ENCODE results near the gene HOXC5. TPM values are rescaled to one million over a fixed set of nuclear protein-coding genes. Genes with fewer than 3 reads are reported as not detected.

HOXC5 gene
- total and polyA plus RNA-seq, 4 donors = not detected

- Histone ChIP-seq H3K36me3 (ENCODE audit: control insufficient read depth in 4 of 4, insufficient read depth in 3 of 4, low read depth in 1 of 4, low read length in 3 of 4) (no peaks in the 10 kb centered on the region), H3K27ac (ENCODE audit: low read depth in 1 of 2, low read length in 2 of 2) (no peak overlapping the region), H3K9ac (ENCODE audit: low read depth in 1 of 2, low read length in 2 of 2) (no peak overlapping the region), H3K27me3 (ENCODE audit: control insufficient read depth in 4 of 4, insufficient read depth in 4 of 4, low read length in 3 of 4) (peaks cover 14 to 32% (median 27%) of the 10 kb centered on the region in 4 donors), H3K4me1 (ENCODE audit: control insufficient read depth in 4 of 4, insufficient read depth in 4 of 4, low read length in 3 of 4) (peaks cover 0 to 20% (median 4%) of the 10 kb centered on the region in 4 donors), H3K4me3 (ENCODE audit: low read depth in 1 of 3, low read length in 3 of 3) (no peak overlapping the region), H3K9me3 (ENCODE audit: control insufficient read depth in 4 of 4, low read length in 3 of 4) (peaks cover 0 to 3% (median 0%) of the 10 kb centered on the region in 4 donors)
- TF ChIP-seq, protein P1, sequence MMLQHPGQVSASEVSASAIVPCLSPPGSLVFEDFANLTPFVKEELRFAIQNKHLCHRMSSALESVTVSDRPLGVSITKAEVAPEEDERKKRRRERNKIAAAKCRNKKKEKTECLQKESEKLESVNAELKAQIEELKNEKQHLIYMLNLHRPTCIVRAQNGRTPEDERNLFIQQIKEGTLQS (IDR thresholded peaks at IDR 0.05) = no peak
- no peak for TF ChIP-seq FOXA1 (IDR thresholded peaks at IDR 0.05)
- TF ChIP-seq EGR1 (IDR thresholded peaks at IDR 0.05; ENCODE audit: low read depth in 2 of 2) = no peak
- no peak for TF ChIP-seq GABPA (IDR thresholded peaks at IDR 0.05 in 1 of 2, conservative IDR thresholded peaks at IDR 0.05 in 1 of 2)
- TF ChIP-seq JUND (IDR thresholded peaks at IDR 0.05) = no peak
- no peak for TF ChIP-seq ZBTB33 (IDR thresholded peaks at IDR 0.05)
- TF ChIP-seq, protein P2, sequence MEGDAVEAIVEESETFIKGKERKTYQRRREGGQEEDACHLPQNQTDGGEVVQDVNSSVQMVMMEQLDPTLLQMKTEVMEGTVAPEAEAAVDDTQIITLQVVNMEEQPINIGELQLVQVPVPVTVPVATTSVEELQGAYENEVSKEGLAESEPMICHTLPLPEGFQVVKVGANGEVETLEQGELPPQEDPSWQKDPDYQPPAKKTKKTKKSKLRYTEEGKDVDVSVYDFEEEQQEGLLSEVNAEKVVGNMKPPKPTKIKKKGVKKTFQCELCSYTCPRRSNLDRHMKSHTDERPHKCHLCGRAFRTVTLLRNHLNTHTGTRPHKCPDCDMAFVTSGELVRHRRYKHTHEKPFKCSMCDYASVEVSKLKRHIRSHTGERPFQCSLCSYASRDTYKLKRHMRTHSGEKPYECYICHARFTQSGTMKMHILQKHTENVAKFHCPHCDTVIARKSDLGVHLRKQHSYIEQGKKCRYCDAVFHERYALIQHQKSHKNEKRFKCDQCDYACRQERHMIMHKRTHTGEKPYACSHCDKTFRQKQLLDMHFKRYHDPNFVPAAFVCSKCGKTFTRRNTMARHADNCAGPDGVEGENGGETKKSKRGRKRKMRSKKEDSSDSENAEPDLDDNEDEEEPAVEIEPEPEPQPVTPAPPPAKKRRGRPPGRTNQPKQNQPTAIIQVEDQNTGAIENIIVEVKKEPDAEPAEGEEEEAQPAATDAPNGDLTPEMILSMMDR (IDR thresholded peaks at IDR 0.05; ENCODE audit: low read depth, low read length, missing input control) = no peak
- no peak for TF ChIP-seq NR2F2 (IDR thresholded peaks at IDR 0.05)
- TF ChIP-seq SP1 (IDR thresholded peaks at IDR 0.05) = no peak
- no peak for TF ChIP-seq REST (IDR thresholded peaks at IDR 0.05)
- TF ChIP-seq HNF4G (IDR thresholded peaks at IDR 0.05) = no peak
- no peak for TF ChIP-seq HNF4A (conservative IDR thresholded peaks at IDR 0.05)
- TF ChIP-seq TAF1 (conservative IDR thresholded peaks at IDR 0.05) = no peak
- no peak for DNase-seq (ENCODE audit: low spot score)
- WGBS = 8% methylated on average over 46 of the region's 46 CpGs
Measured at GRCh38 chr12:54030889-54031471, 1.9 kb upstream of the HOXC5 start.

DNA sequence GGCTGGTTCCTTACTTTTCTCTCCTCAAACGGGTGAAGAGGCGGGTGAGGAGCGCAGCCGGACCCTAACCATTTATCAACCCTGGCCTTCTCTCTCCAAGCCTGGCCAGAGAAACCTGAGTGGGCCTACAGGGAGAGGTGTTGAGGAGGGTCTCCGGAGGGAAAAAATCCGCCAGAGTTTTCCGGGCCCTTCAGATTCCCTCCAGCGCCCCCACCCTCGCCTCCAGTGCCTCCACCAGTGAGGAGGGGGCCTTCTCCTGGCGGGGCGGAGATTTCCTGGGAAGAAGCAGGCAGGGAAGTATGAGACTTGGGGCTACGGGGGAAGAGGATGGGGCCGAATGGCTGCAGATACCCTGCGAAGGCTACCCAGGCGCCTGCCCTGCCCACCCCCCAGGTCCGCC lies 1.4 kb upstream of the HOXC5 start:
- DNase-seq (ENCODE audit: low spot score) = no peak
- no peaks in the 10 kb centered on the region for H3K36me3 ChIP-seq (ENCODE audit: control insufficient read depth in 4 of 4, insufficient read depth in 3 of 4, low read depth in 1 of 4, low read length in 3 of 4)
- H3K4me1 ChIP-seq (ENCODE audit: control insufficient read depth in 4 of 4, insufficient read depth in 4 of 4, low read length in 3 of 4) = peaks cover 0 to 20% (median 4%) of the 10 kb centered on the region in 4 donors
- H3K27ac ChIP-seq (ENCODE audit: low read depth in 1 of 2, low read length in 2 of 2) = no peak overlapping the region
- no peak overlapping the region for H3K9ac ChIP-seq (ENCODE audit: low read depth in 1 of 2, low read length in 2 of 2)
- WGBS = 29% methylated on average over 16 of the region's 16 CpGs
- peaks cover 0 to 3% (median 0%) of the 10 kb centered on the region in 4 donors for H3K9me3 ChIP-seq (ENCODE audit: control insufficient read depth in 4 of 4, low read length in 3 of 4)
- H3K4me3 ChIP-seq (ENCODE audit: low read depth in 1 of 3, low read length in 3 of 3) = no peak overlapping the region
- peaks cover 14 to 31% (median 27%) of the 10 kb centered on the region in 4 donors for H3K27me3 ChIP-seq (ENCODE audit: control insufficient read depth in 4 of 4, insufficient read depth in 4 of 4, low read length in 3 of 4)
- TF ChIP-seq, protein P1 (IDR thresholded peaks at IDR 0.05) = no peak
- TF ChIP-seq YY1 (IDR thresholded peaks at IDR 0.05) (no peak), NR2F2 (IDR thresholded peaks at IDR 0.05) (no peak), RXRA (IDR thresholded peaks at IDR 0.05) (no peak), ZBTB33 (IDR thresholded peaks at IDR 0.05) (no peak), RAD21 (IDR thresholded peaks at IDR 0.05) (no peak), HNF4A (conservative IDR thresholded peaks at IDR 0.05) (no peak), SP1 (IDR thresholded peaks at IDR 0.05) (no peak), HNF4G (IDR thresholded peaks at IDR 0.05) (no peak), FOXA2 (IDR thresholded peaks at IDR 0.05) (no peak), FOXA1 (IDR thresholded peaks at IDR 0.05) (no peak), JUND (IDR thresholded peaks at IDR 0.05) (no peak), EGR1 (IDR thresholded peaks at IDR 0.05; ENCODE audit: low read depth in 2 of 2) (no peak)
- TF ChIP-seq, protein P2 (IDR thresholded peaks at IDR 0.05; ENCODE audit: low read depth, low read length, missing input control) = no peak

Data from liver (tissue), 9 donors.